A549 (cell line): ENCODE results near the gene PPM1H.

Source experiments
- CHD2 ChIP-seq: fragments of 150-350 bp; IDR thresholded peaks from 2 replicates; pipeline ENCODE4 v1.6.1; 2014; ENCODE audit warnings: low read length; ENCODE audit not compliant: partially characterized antibody
- JUN ChIP-seq, 2 experiments: fragments of >200 bp; sonication (Bioruptor Twin); formaldehyde crosslinking; IDR thresholded peaks; 2 replicates in 1 of 2; 3 replicates in 1 of 2; pipeline ENCODE4 v1.6.1; 2016 to 2017
- MAZ ChIP-seq: fragments of 150-350 bp; IDR thresholded peaks from 2 replicates; pipeline ENCODE4 v1.6.1; 2014; ENCODE audit warnings: antibody characterized with exemption, low read depth, low read length, borderline replicate concordance
- TF ChIP-seq, protein P1 (sequence below): fragments of 450-650 bp; IDR thresholded peaks from 2 replicates; pipeline ENCODE4 v1.6.1; 2014; ENCODE audit warnings: antibody characterized with exemption

DNA sequence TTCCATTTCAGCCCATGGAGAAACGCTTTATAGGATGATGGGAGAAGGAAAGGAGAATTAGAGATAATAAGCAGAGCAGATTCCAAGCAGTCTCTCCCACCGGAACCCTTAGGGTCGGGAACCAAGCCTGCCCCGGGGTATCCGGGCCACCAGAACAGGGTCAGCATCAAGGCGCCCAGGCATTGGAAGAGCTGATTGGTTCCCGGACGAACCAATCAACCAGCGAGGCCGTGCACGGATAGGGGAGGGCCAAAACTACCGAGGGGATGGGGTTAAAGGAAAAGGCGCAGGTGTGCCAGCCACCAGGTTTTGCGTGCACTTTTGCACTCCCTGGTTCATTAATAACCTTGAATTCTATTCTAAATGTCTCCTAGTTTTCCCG is 1.7 kb downstream of the PPM1H start:
- TF ChIP-seq, protein P1, sequence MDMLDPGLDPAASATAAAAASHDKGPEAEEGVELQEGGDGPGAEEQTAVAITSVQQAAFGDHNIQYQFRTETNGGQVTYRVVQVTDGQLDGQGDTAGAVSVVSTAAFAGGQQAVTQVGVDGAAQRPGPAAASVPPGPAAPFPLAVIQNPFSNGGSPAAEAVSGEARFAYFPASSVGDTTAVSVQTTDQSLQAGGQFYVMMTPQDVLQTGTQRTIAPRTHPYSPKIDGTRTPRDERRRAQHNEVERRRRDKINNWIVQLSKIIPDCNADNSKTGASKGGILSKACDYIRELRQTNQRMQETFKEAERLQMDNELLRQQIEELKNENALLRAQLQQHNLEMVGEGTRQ: no peak
- no peak for TF ChIP-seq MAZ
- TF ChIP-seq CHD2: no peak
- no peak for TF ChIP-seq JUN (IDR thresholded peaks at IDR 0.05)
